Duodenal mucosa (tissue), 2 donors: ENCODE data around the gene OR6B2.

ENCODE experiments used
- H3K27ac ChIP-seq: one replicate; pipeline ENCODE4 v1.7.0; 2013; ENCODE audit warnings: low read depth, low read length
- H3K27me3 ChIP-seq, 2 donors: one replicate each; pipeline ENCODE4 v1.7.0; 2013; ENCODE audit warnings: low read length in 2 of 2, control low read depth in 1 of 2; ENCODE audit not compliant: insufficient read depth in 2 of 2, control insufficient read depth in 1 of 2
- H3K36me3 ChIP-seq, 2 donors: one replicate each; pipeline ENCODE4 v1.7.0; 2013; ENCODE audit warnings: low read length in 2 of 2, control low read depth in 1 of 2; ENCODE audit not compliant: insufficient read depth in 2 of 2, control insufficient read depth in 1 of 2
- H3K4me1 ChIP-seq, 2 donors: one replicate each; pipeline ENCODE4 v1.7.0; 2013; ENCODE audit warnings: low read length in 2 of 2, control low read depth in 1 of 2; ENCODE audit not compliant: insufficient read depth in 2 of 2, control insufficient read depth in 1 of 2
- H3K4me3 ChIP-seq, 2 donors: one replicate each; pipeline ENCODE4 v1.7.0; 2013; ENCODE audit warnings: low read length in 2 of 2, low read depth in 1 of 2
- H3K9ac ChIP-seq, 2 donors: one replicate each; pipeline ENCODE4 v1.7.0; 2013; ENCODE audit warnings: low read length in 2 of 2, low read depth in 1 of 2
- H3K9me3 ChIP-seq, 2 donors: one replicate each; pipeline ENCODE4 v1.7.0; 2013; ENCODE audit warnings: low read length in 2 of 2, control low read depth in 1 of 2; ENCODE audit not compliant: control insufficient read depth in 1 of 2

OR6B2 gene

GRCh38 chr2:240030379-240031094 lies at the start of gene OR6B2:
TSS of gene OR6B2 (minus strand) at chr2:240030429. CDS start at chr2:240030429, 0 bp downstream.
- Histone ChIP-seq H3K9ac (no peak within 1 kb of the TSS), H3K27me3 (no peaks in the 10 kb centered on the region), H3K4me1 (no peaks in the 10 kb centered on the region), H3K9me3 (no peaks in the 10 kb centered on the region), H3K4me3 (no peak within 1 kb of the TSS), H3K27ac (no peak within 1 kb of the TSS), H3K36me3 (no peaks in the 10 kb centered on the region)

- Histone ChIP-seq H3K9ac (no peak overlapping the region), H3K27me3 (peaks cover 0 to 4% of the 10 kb centered on the region in 2 donors), H3K9me3 (peaks cover 0 to 13% of the 10 kb centered on the region in 2 donors), H3K4me1 (no peaks in the 10 kb centered on the region), H3K27ac (no peak overlapping the region), H3K36me3 (no peaks in the 10 kb centered on the region), H3K4me3 (no peak overlapping the region)
Observed at GRCh38 chr2:240078631-240079030, 48.4 kb upstream of the OR6B2 start.

DNA sequence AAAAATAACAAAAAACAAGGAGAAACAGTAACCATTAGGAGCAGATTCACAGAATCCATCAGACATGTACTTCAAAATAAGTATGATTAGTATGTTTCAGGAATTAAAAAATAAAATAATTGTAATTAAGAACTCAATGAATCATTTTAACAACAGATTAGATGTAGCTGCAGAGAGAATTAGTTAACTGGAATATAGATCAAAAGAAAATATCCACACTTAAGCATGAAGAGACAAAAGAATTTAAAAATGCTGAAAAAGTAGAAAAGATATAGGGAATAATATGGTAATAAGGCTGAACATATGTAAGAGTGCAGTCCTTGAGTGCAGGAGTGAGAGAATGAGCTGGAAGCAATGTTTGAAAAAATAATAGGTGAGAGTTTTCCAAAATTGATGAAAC lies 47.2 kb upstream of the OR6B2 start:
- Histone ChIP-seq H3K4me3 (no peak overlapping the region), H3K9ac (no peak overlapping the region), H3K27me3 (peaks cover 0 to 4% of the 10 kb centered on the region in 2 donors), H3K27ac (no peak overlapping the region), H3K9me3 (peaks cover 0 to 13% of the 10 kb centered on the region in 2 donors), H3K4me1 (no peaks in the 10 kb centered on the region), H3K36me3 (no peaks in the 10 kb centered on the region)

GRCh38 chr2:240074545-240074944 lies 44.3 kb upstream of the OR6B2 start:
- H3K9me3 ChIP-seq: peaks cover 0 to 13% of the 10 kb centered on the region in 2 donors
- H3K9ac ChIP-seq: no peak overlapping the region
- no peaks in the 10 kb centered on the region for H3K4me1 ChIP-seq
- no peak overlapping the region for H3K4me3 ChIP-seq
- H3K36me3 ChIP-seq: no peaks in the 10 kb centered on the region
- H3K27me3 ChIP-seq: no peaks in the 10 kb centered on the region
- H3K27ac ChIP-seq: no peak overlapping the region

DNA sequence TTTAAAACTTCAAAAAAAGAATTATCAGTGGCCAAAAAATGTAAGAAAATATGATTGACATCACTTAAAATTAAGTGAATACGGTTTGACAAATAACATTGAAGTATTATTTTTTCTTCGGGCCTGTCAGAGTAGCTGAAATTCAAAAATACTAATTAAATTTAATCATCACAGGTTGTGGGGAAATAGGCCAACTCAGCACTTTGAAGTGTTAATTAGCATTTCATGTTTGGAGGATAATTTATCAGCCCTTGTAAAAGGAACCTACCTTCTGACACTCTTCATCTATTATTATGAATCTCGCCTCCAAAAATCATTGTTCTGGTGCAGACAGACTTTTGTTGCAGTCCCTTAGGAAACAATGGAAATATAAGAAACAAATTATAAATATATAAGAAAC lies 40.7 kb upstream of the OR6B2 start:
- Histone ChIP-seq H3K9me3 (no peaks in the 10 kb centered on the region), H3K27ac (no peak overlapping the region), H3K27me3 (peaks cover 0 to 6% of the 10 kb centered on the region in 2 donors), H3K9ac (no peak overlapping the region), H3K4me1 (no peaks in the 10 kb centered on the region), H3K36me3 (no peaks in the 10 kb centered on the region), H3K4me3 (no peak overlapping the region)

GRCh38 chr2:240069829-240070228 lies 39.6 kb upstream of the OR6B2 start:
- Histone ChIP-seq H3K36me3 (no peaks in the 10 kb centered on the region), H3K4me1 (no peaks in the 10 kb centered on the region)

DNA sequence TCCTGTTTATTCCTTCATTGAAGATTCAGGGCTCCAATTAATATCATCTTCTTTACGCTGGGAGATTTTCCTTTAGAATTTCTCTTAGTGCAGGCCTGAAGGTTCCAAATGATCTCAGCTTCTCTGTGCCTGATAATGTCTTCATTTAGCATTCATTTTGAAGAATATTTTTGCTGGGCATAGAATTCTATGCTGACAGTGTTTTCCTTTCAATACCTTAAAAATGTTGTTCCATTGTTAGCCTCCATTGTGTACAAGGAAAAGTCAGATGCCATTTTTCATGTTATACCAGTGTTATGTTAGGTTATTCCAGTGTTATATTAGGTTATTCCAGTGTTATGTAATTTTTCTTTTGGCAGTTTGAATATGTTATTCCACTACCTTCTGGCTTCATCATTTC lies 38.0 kb upstream of the OR6B2 start:
- H3K36me3 ChIP-seq: no peaks in the 10 kb centered on the region
- no peak overlapping the region for H3K9ac ChIP-seq
- no peaks in the 10 kb centered on the region for H3K9me3 ChIP-seq
- no peak overlapping the region for H3K27ac ChIP-seq
- peaks cover 0 to 6% of the 10 kb centered on the region in 2 donors for H3K27me3 ChIP-seq
- no peaks in the 10 kb centered on the region for H3K4me1 ChIP-seq
- H3K4me3 ChIP-seq: no peak overlapping the region

More at GRCh38 chr2:240069829-240070228, 39.6 kb upstream of the OR6B2 start:
- no peak overlapping the region for H3K9ac ChIP-seq
- H3K9me3 ChIP-seq: no peaks in the 10 kb centered on the region
- peaks cover 0 to 6% of the 10 kb centered on the region in 2 donors for H3K27me3 ChIP-seq
- no peak overlapping the region for H3K27ac ChIP-seq
- H3K4me3 ChIP-seq: no peak overlapping the region

- no peaks in the 10 kb centered on the region for H3K9me3 ChIP-seq
- no peaks in the 10 kb centered on the region for H3K36me3 ChIP-seq
- no peak overlapping the region for H3K4me3 ChIP-seq
- H3K4me1 ChIP-seq: no peaks in the 10 kb centered on the region
- no peak overlapping the region for H3K27ac ChIP-seq
- H3K27me3 ChIP-seq: peaks cover 0 to 6% of the 10 kb centered on the region in 2 donors
- no peak overlapping the region for H3K9ac ChIP-seq
Observed at GRCh38 chr2:240066489-240066888, 36.3 kb upstream of the OR6B2 start.

GRCh38 chr2:240064898-240065297 lies 34.7 kb upstream of the OR6B2 start:
- no peaks in the 10 kb centered on the region for H3K9me3 ChIP-seq
- no peak overlapping the region for H3K9ac ChIP-seq
- no peak overlapping the region for H3K27ac ChIP-seq
- H3K27me3 ChIP-seq: peaks cover 0 to 6% of the 10 kb centered on the region in 2 donors
- no peaks in the 10 kb centered on the region for H3K36me3 ChIP-seq
- H3K4me1 ChIP-seq: no peaks in the 10 kb centered on the region
- no peak overlapping the region for H3K4me3 ChIP-seq

- Histone ChIP-seq H3K27ac (no peak overlapping the region), H3K27me3 (peaks cover 0 to 9% of the 10 kb centered on the region in 2 donors), H3K4me3 (no peak overlapping the region), H3K4me1 (no peaks in the 10 kb centered on the region), H3K9ac (no peak overlapping the region), H3K36me3 (no peaks in the 10 kb centered on the region), H3K9me3 (no peaks in the 10 kb centered on the region)
Observed at GRCh38 chr2:240060977-240061591, 30.9 kb upstream of the OR6B2 start.
